GM18517 (cell line): ENCODE results near the gene PPP1R3A.

Experiments used
- ATAC-seq: cut with Tn5 transposase; IDR thresholded peaks from one replicate; pipeline ENCODE4 v1.9.1; 2021; ENCODE audit warnings: mild to moderate bottlenecking, moderate library complexity; ENCODE audit not compliant: unreplicated experiment

PPP1R3A gene

GRCh38 chr7:113890331-113891030 is 28.3 kb downstream of the PPP1R3A start:
- no peak for ATAC-seq

GRCh38 chr7:113883096-113883495 is 35.7 kb downstream of the PPP1R3A start:
- no peak for ATAC-seq

GRCh38 chr7:113880559-113880958 is 38.2 kb downstream of the PPP1R3A start:
- ATAC-seq = no peak

GRCh38 chr7:113878394-113878992 is 40.3 kb downstream of the PPP1R3A start:
- ATAC-seq = no peak

GRCh38 chr7:113875224-113875623 is 43.6 kb downstream of the PPP1R3A start:
- no peak for ATAC-seq

GRCh38 chr7:113873554-113874151 is 45.2 kb downstream of the PPP1R3A start:
- no peak for ATAC-seq

GRCh38 chr7:113872981-113873380 is 45.8 kb downstream of the PPP1R3A start:
- no peak for ATAC-seq

GRCh38 chr7:113867325-113867724 is 51.5 kb downstream of the PPP1R3A start:
- no peak for ATAC-seq

- no peak for ATAC-seq
Observed at GRCh38 chr7:113856010-113856409, 62.8 kb downstream of the PPP1R3A start.

- ATAC-seq = no peak
Observed at GRCh38 chr7:113840954-113841353, 77.9 kb downstream of the PPP1R3A start.

- ATAC-seq = no peak
Observed at GRCh38 chr7:113835367-113835766, 83.4 kb downstream of the PPP1R3A start.

- no peak for ATAC-seq
Observed at GRCh38 chr7:113832196-113832745, 86.5 kb downstream of the PPP1R3A start.

- ATAC-seq = no peak
Observed at GRCh38 chr7:113831556-113831955, 87.3 kb downstream of the PPP1R3A start.

GRCh38 chr7:113828581-113828980 is 90.2 kb downstream of the PPP1R3A start:
- no peak for ATAC-seq
